GM23338 (cell line): ENCODE results near the gene SV2C.

Source experiments
- CREB1 ChIP-seq: fragments of 250-450 bp; sonication (Bioruptor Pico); IDR thresholded peaks from 2 replicates; pipeline ENCODE4 v1.5.0; 2020; ENCODE audit warnings: low read depth, mild to moderate bottlenecking, moderate library complexity
- CTCF ChIP-seq, 2 experiments: fragments of 200-600 bp in 1 of 2; sonication (generic) in 1 of 2; conservative IDR thresholded peaks; 2 replicates each; pipeline versions ENCODE4 v1.5.1 to v1.6.1; 2016 to 2017; ENCODE audit warnings: antibody characterized with exemption in 2 of 2, low read depth in 2 of 2, mild to moderate bottlenecking in 2 of 2, moderate library complexity in 1 of 2
- EZH2 ChIP-seq: fragments of 200-600 bp; sonication (generic); IDR thresholded peaks from one replicate; pipeline ENCODE4 v1.8.0; 2017; ENCODE audit warnings: antibody characterized with exemption, mild to moderate bottlenecking, low read depth; ENCODE audit not compliant: unreplicated experiment
- JUNB ChIP-seq: IDR thresholded peaks from one replicate; pipeline ENCODE4 v1.6.1; 2016; ENCODE audit warnings: antibody characterized with exemption; ENCODE audit not compliant: unreplicated experiment
- POLR2AphosphoS5 ChIP-seq: IDR thresholded peaks from 2 replicates; pipeline ENCODE4 v1.6.1; 2016; ENCODE audit warnings: antibody characterized with exemption, low read depth
- ZNF114 ChIP-seq: fragments of 250-450 bp; sonication (Bioruptor Pico); IDR thresholded peaks from 2 replicates; pipeline ENCODE4 v1.5.0; 2020; ENCODE audit warnings: mild to moderate bottlenecking, moderate library complexity

- TF ChIP-seq EZH2 (no peak), ZNF114 (CRISPR knock-in tag) (no peak), POLR2AphosphoS5 (no peak), CTCF (conservative IDR thresholded peaks at IDR 0.05; ENCODE audit: low read depth in 2 of 2) (no peak), JUNB (no peak), CREB1 (CRISPR knock-in tag) (no peak)
Observed at GRCh38 chr5:76210946-76211345, 127.8 kb downstream of the SV2C start.
